Hepatocyte (in vitro differentiated cells): ENCODE results near the gene DOCK8.

ENCODE experiments used
- EZH2 ChIP-seq: fragments of 200-600 bp; sonication (generic); IDR thresholded peaks from 2 replicates; pipeline ENCODE4 v1.6.1; 2016; ENCODE audit warnings: antibody characterized with exemption, mild to moderate bottlenecking, borderline replicate concordance
- TF ChIP-seq, protein P1 (sequence below): fragments of 200-600 bp; sonication (generic); IDR thresholded peaks from 2 replicates; pipeline ENCODE4 v1.5.1; 2016; ENCODE audit warnings: antibody characterized with exemption, mild to moderate bottlenecking; ENCODE audit not compliant: poor library complexity

- no peak for TF ChIP-seq EZH2
- TF ChIP-seq, protein P1, sequence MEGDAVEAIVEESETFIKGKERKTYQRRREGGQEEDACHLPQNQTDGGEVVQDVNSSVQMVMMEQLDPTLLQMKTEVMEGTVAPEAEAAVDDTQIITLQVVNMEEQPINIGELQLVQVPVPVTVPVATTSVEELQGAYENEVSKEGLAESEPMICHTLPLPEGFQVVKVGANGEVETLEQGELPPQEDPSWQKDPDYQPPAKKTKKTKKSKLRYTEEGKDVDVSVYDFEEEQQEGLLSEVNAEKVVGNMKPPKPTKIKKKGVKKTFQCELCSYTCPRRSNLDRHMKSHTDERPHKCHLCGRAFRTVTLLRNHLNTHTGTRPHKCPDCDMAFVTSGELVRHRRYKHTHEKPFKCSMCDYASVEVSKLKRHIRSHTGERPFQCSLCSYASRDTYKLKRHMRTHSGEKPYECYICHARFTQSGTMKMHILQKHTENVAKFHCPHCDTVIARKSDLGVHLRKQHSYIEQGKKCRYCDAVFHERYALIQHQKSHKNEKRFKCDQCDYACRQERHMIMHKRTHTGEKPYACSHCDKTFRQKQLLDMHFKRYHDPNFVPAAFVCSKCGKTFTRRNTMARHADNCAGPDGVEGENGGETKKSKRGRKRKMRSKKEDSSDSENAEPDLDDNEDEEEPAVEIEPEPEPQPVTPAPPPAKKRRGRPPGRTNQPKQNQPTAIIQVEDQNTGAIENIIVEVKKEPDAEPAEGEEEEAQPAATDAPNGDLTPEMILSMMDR, result no peak
Observed at GRCh38 chr9:268616-269015, 54.0 kb downstream of the DOCK8 start.
